22Rv1 (cell line): ENCODE data around the gene GTSF1L.

Source experiments
- H3K27ac ChIP-seq: fragments of 450-650 bp; 2 replicates; pipeline ENCODE4 v1.5.1; 2017
- ZFX ChIP-seq: fragments of 450-650 bp; IDR thresholded peaks from 2 replicates; pipeline ENCODE4 v1.6.1; 2017; ENCODE audit warnings: antibody characterized with exemption, borderline replicate concordance
- TF ChIP-seq, protein P1 (sequence below): fragments of 450-650 bp; IDR thresholded peaks from 2 replicates; pipeline ENCODE4 v1.5.1; 2017; ENCODE audit warnings: mild to moderate bottlenecking

GTSF1L gene

GRCh38 chr20:43752051-43752360 lies 25.2 kb upstream of the GTSF1L start:
- TF ChIP-seq ZFX = no peak
- TF ChIP-seq, protein P1, sequence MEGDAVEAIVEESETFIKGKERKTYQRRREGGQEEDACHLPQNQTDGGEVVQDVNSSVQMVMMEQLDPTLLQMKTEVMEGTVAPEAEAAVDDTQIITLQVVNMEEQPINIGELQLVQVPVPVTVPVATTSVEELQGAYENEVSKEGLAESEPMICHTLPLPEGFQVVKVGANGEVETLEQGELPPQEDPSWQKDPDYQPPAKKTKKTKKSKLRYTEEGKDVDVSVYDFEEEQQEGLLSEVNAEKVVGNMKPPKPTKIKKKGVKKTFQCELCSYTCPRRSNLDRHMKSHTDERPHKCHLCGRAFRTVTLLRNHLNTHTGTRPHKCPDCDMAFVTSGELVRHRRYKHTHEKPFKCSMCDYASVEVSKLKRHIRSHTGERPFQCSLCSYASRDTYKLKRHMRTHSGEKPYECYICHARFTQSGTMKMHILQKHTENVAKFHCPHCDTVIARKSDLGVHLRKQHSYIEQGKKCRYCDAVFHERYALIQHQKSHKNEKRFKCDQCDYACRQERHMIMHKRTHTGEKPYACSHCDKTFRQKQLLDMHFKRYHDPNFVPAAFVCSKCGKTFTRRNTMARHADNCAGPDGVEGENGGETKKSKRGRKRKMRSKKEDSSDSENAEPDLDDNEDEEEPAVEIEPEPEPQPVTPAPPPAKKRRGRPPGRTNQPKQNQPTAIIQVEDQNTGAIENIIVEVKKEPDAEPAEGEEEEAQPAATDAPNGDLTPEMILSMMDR = no peak
- H3K27ac ChIP-seq = no peak overlapping the region

DNA sequence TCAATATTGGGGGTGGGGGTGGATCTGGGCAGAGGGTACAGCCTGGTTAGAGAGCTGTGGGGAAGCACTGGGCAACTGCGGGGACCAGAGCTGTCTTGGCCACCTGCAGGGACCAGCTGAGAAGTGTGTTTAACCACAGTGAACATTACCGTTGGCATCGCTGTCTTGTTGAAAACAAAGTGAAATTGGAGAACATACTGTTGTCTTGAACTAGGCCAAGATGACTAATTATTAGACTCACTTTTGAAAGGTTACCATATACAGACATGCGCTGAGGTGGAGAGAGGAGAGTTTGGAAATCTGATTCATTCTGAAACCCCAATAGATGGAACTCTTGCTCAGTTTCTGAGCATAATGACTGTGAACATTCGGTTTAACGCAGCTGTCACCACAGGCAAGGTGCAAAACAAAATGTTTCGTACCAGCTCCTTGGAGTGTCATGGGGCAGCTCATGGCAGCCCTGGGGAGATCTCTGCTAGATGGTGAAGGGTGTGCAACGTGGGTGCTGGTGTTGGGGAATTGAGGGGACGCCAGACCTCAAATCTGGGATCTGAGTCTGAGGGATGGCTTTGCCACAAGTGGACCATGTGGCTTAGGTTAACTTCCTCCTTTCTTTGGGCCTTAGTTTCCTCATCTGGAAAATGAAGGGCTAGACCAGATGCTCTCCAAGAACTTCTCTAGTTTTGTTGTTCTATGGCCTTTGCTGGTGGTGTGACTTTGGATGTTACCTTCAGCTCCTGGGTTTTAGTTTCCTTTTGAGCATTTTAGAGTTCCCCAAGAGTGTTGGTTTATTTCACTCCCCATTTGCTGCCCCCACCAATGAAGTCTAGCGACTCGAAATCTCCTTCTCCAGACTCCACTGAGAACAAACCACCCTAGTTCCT lies 24.6 kb upstream of the GTSF1L start:
- no peak overlapping the region for H3K27ac ChIP-seq
- TF ChIP-seq, protein P1 = no peak
- no peak for TF ChIP-seq ZFX

GRCh38 chr20:43750774-43751166 lies 24.0 kb upstream of the GTSF1L start:
- H3K27ac ChIP-seq = no peak overlapping the region
- TF ChIP-seq, protein P1 = no peak
- no peak for TF ChIP-seq ZFX

DNA sequence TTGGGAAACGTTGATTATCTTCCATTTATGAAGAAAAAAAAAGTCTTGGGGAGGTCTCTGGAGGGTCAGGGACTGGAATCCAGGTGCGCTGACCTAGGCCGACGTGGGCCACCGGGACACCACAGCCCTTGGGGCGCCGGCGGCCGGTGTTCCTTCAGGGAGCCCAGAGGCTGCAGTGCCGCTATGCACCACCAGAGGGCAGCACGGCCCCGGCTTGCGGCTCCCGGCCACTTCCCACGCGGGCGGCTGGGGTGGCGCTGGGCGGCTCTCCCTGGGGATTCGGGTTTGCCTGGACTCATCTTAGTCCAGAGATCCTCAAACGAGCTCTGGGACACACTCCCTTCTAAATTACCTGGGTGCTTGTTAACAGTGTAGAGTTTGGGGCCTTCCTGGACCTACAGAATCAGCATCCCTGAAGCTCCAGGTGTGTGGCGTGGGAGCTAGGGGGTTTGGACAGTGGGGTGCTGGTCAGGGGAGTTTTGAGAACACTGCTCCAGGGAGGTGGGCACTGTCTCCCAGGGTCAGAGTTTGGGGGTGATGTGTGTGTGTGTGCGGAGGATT lies 23.0 kb upstream of the GTSF1L start:
- H3K27ac ChIP-seq = no peak overlapping the region
- TF ChIP-seq ZFX = no peak
- TF ChIP-seq, protein P1 = peak; percentile 99

GRCh38 chr20:43748274-43748673 lies 21.5 kb upstream of the GTSF1L start:
- TF ChIP-seq, protein P1 = no peak
- TF ChIP-seq ZFX = no peak

DNA sequence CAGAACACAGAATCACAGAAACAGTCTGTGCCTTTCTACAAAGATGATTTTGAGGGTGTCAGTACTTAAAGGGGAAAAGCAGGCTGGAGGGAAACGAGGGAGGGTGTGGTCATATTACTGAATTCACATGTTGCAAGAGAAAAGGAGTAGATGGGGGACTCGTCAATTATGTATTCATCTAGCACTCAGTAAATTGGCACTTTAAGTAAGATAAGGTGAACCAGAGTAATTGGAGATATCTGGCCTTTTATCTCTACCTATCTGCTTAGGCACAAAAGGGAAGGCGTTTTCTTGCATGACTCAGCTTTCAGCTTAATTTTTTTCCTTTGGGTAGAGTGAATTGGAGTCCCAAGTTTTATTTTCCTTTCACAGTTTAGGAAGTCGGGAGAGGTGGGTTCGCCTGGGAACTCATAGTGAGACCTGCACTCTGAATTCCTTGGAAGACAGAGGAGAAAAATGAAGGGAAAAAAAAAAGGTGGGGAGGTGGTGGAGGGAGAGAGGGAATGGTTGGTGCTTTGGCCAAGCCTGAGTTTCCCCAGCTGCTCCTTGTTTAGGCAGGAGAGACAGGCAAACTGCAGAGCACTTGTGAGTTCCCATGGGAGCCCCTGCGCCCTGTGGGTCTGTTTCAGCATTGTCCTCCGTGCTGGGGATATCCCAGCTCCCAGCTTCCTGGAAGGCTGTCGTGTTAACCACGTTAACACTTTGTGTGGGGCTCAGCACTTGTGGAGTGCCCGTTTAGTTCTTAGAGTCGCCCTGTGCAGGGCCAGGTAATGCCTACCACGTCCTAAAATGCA lies 19.7 kb upstream of the GTSF1L start:
- no peak overlapping the region for H3K27ac ChIP-seq
- TF ChIP-seq ZFX = no peak
- TF ChIP-seq, protein P1 = no peak

More at GRCh38 chr20:43748274-43748673, 21.5 kb upstream of the GTSF1L start:
- no peak overlapping the region for H3K27ac ChIP-seq
